Astrocyte (in vitro differentiated cells and primary cell): ENCODE results near the gene CCDC6. TPM values are rescaled to one million over a fixed set of nuclear protein-coding genes. Genes with fewer than 3 reads are reported as not detected.

Source experiments
- DNase-seq: peaks from one replicate; pipeline ENCODE4 v3.0.0-alpha.2; 2010; ENCODE audit warnings: low read depth
- FAIRE-seq: peaks from 2 replicates; lab custom pipeline; 2011; peaks lifted over from hg19 to GRCh38; lab: Jason Lieb, UNC
- H2AFZ ChIP-seq: 2 replicates; pipeline ENCODE4 v1.6.0; 2012; ENCODE audit warnings: low read depth, low read length, inconsistent platforms
- H3K27ac ChIP-seq: 2 replicates; pipeline ENCODE4 v1.5.1; 2011; ENCODE audit warnings: low read depth, low read length, inconsistent platforms
- H3K27me3 ChIP-seq: 2 replicates; pipeline ENCODE4 v1.6.0; 2011; ENCODE audit warnings: low read length, inconsistent platforms; ENCODE audit not compliant: insufficient read depth
- H3K36me3 ChIP-seq: 2 replicates; pipeline ENCODE4 v1.5.1; 2011; ENCODE audit warnings: low read length, inconsistent platforms; ENCODE audit not compliant: insufficient read depth
- H3K4me1 ChIP-seq: 2 replicates; pipeline ENCODE4 v1.5.1; 2011; ENCODE audit warnings: low read length, inconsistent platforms; ENCODE audit not compliant: insufficient read depth
- H3K4me2 ChIP-seq: 2 replicates; pipeline ENCODE4 v1.6.0; 2012; ENCODE audit warnings: low read length, inconsistent platforms
- H3K4me3 ChIP-seq: 2 replicates; pipeline ENCODE4 v1.5.1; 2011; ENCODE audit warnings: low read depth, mild to moderate bottlenecking, low read length, inconsistent platforms; ENCODE audit not compliant: insufficient read depth
- H3K79me2 ChIP-seq: 2 replicates; pipeline ENCODE4 v1.6.0; 2012; ENCODE audit warnings: mild to moderate bottlenecking, low read length, inconsistent platforms; ENCODE audit not compliant: insufficient read depth
- H3K9ac ChIP-seq: 2 replicates; pipeline ENCODE4 v1.6.0; 2012; ENCODE audit warnings: mild to moderate bottlenecking, low read length, inconsistent platforms
- H3K9me3 ChIP-seq: 2 replicates; pipeline ENCODE4 v1.5.1; 2012; ENCODE audit warnings: low read depth, mild to moderate bottlenecking, low read length, inconsistent platforms; ENCODE audit not compliant: insufficient read depth
- H4K20me1 ChIP-seq: 2 replicates; pipeline ENCODE4 v1.6.0; 2012; ENCODE audit warnings: low read length, inconsistent platforms; ENCODE audit not compliant: insufficient read depth
- H3K27ac Mint-ChIP-seq: one replicate; pipeline ENCODE4 v1.8.0; 2021; ENCODE audit warnings: mild to moderate bottlenecking, mixed read lengths; ENCODE audit not compliant: unreplicated experiment
- H3K27me3 Mint-ChIP-seq: one replicate; pipeline ENCODE4 v1.8.0; 2021; ENCODE audit warnings: low read depth, mixed read lengths; ENCODE audit not compliant: unreplicated experiment
- H3K36me3 Mint-ChIP-seq: one replicate; pipeline ENCODE4 v1.8.0; 2021; ENCODE audit warnings: low read depth, mixed read lengths; ENCODE audit not compliant: unreplicated experiment
- H3K4me1 Mint-ChIP-seq: one replicate; pipeline ENCODE4 v1.8.0; 2021; ENCODE audit warnings: low read depth, mixed read lengths; ENCODE audit not compliant: unreplicated experiment
- H3K4me3 Mint-ChIP-seq: one replicate; pipeline ENCODE4 v1.8.0; 2021; ENCODE audit warnings: mild to moderate bottlenecking, moderate library complexity, mixed read lengths; ENCODE audit not compliant: unreplicated experiment
- H3K9me3 Mint-ChIP-seq: one replicate; pipeline ENCODE4 v1.8.0; 2021; ENCODE audit warnings: mild to moderate bottlenecking, mixed read lengths; ENCODE audit not compliant: unreplicated experiment
- CTCF ChIP-seq: IDR thresholded peaks from 2 replicates; pipeline ENCODE4 v1.5.1; 2011; ENCODE audit warnings: low read depth, mild to moderate bottlenecking, inconsistent platforms, low read length, moderate library complexity; ENCODE audit not compliant: insufficient read depth
- EZH2 ChIP-seq: IDR thresholded peaks from 2 replicates; pipeline ENCODE4 v1.6.1; 2012; ENCODE audit warnings: mild to moderate bottlenecking, low read length, inconsistent platforms; ENCODE audit not compliant: insufficient read depth
- total RNA-seq: library from RNA; stranded (reverse); gene quantifications from 2 replicates; pipeline ENCODE4 v1.2.1, GENCODE V29; 2021

CCDC6 gene
- total RNA-seq, 1 donor from 2014 or later = 69.4 TPM

- Histone ChIP-seq H3K79me2 (no peaks in the 10 kb centered on the region), H3K36me3 (peaks cover 21% of the 10 kb centered on the region), H3K9ac (no peak overlapping the region), H3K27ac (no peak overlapping the region), H3K9me3 (no peaks in the 10 kb centered on the region), H2AFZ (no peak overlapping the region), H4K20me1 (peaks cover 16% of the 10 kb centered on the region), H3K27me3 (no peaks in the 10 kb centered on the region), H3K4me2 (no peak overlapping the region), H3K4me3 (no peak overlapping the region), H3K4me1 (peaks cover 8% of the 10 kb centered on the region)
- Mint-ChIP-seq H3K4me3 (no peak overlapping the region), H3K4me1 (peaks cover 14% of the 10 kb centered on the region), H3K9me3 (no peaks in the 10 kb centered on the region), H3K36me3 (peaks cover 15% of the 10 kb centered on the region), H3K27ac (no peak overlapping the region), H3K27me3 (no peaks in the 10 kb centered on the region)
- DNase-seq (no peak), FAIRE-seq (no peak)
- TF ChIP-seq EZH2 = no peak
- no peak for TF ChIP-seq CTCF
Measured at GRCh38 chr10:59809644-59809974, 96.7 kb downstream of the CCDC6 start.

- Histone ChIP-seq H3K27me3 (no peaks in the 10 kb centered on the region), H3K27ac (no peak overlapping the region), H3K36me3 (peaks cover 26% of the 10 kb centered on the region), H3K79me2 (no peaks in the 10 kb centered on the region), H3K4me1 (peaks cover 3% of the 10 kb centered on the region), H2AFZ (no peak overlapping the region), H3K9me3 (no peaks in the 10 kb centered on the region), H3K9ac (no peak overlapping the region), H4K20me1 (peaks cover 11% of the 10 kb centered on the region), H3K4me3 (no peak overlapping the region), H3K4me2 (no peak overlapping the region)
- H3K4me1 Mint-ChIP-seq = peaks cover 9% of the 10 kb centered on the region
- peaks cover 15% of the 10 kb centered on the region for H3K36me3 Mint-ChIP-seq
- no peak overlapping the region for H3K4me3 Mint-ChIP-seq
- no peaks in the 10 kb centered on the region for H3K9me3 Mint-ChIP-seq
- FAIRE-seq (no peak), DNase-seq (peak; percentile 38)
- TF ChIP-seq CTCF = peak; percentile 63
- no peak for TF ChIP-seq EZH2
- no peak overlapping the region for H3K27ac Mint-ChIP-seq
- no peaks in the 10 kb centered on the region for H3K27me3 Mint-ChIP-seq
Measured at GRCh38 chr10:59808896-59809643, 97.3 kb downstream of the CCDC6 start.
